ENCODE measurements around the gene CACNA1I. TPM values are rescaled to one million over a fixed set of nuclear protein-coding genes. Genes with fewer than 3 reads are reported as not detected.

CACNA1I gene
- total and polyA plus RNA-seq, 7 experiments from 2014 or later = 0.40 to 51.2 (median 22.0) TPM

GRCh38 chr22:39620924-39621690, 50.6 kb downstream of the CACNA1I start:
- H3K27ac Mint-ChIP-seq = no peak overlapping the region
- ATAC-seq (no peak), DNase-seq (no peak)
- Histone ChIP-seq H3K27me3 (ENCODE audit: control insufficient read depth in 2 of 2, insufficient read depth in 2 of 2, low read length in 2 of 2) (no peaks in the 10 kb centered on the region), H3K36me3 (ENCODE audit: control insufficient read depth in 2 of 3, insufficient read depth in 3 of 3, low read length in 3 of 3) (no peaks in the 10 kb centered on the region), H3K27ac (ENCODE audit: low read depth, low read length) (no peak overlapping the region), H3K4me3 (ENCODE audit: low read length) (no peak overlapping the region), H3K4me1 (ENCODE audit: control insufficient read depth in 2 of 2, insufficient read depth in 2 of 2, low read length in 2 of 2) (peaks cover 0 to 16% of the 10 kb centered on the region in 2 donors), H3K9me3 (ENCODE audit: control insufficient read depth in 2 of 3, low read length in 3 of 3) (no peaks in the 10 kb centered on the region)
- H3K4me1 Mint-ChIP-seq = peaks cover 9 to 26% (median 17%) of the 10 kb centered on the region in 7 donors
- intact Hi-C loops (cut with micrococcal nuclease) = no loop called here
- POLR2A ChIA-PET = interaction anchor here (0.8 to 1.2 kb wide), 2 partner anchors 8 to 41 kb away, joined by 3 to 4 read pairs; no protein-coding TSS in a partner anchor
- peaks cover 0 to 3% (median 0%) of the 10 kb centered on the region in 11 donors for H3K9me3 Mint-ChIP-seq
- no peak overlapping the region for H3K4me3 Mint-ChIP-seq
- peaks cover 0 to 14% (median 4%) of the 10 kb centered on the region in 5 donors for H3K27me3 Mint-ChIP-seq
- H3K36me3 Mint-ChIP-seq = no peaks in the 10 kb centered on the region
- CTCF ChIA-PET = interaction anchor here (0.5 to 1.5 kb wide), 2 partner anchors 290 to 325 kb away, joined by 3 read pairs; no protein-coding TSS in a partner anchor

GRCh38 chr22:39621826-39622225, 51.3 kb downstream of the CACNA1I start:
- POLR2A ChIA-PET = interaction anchor here (0.6 to 1.2 kb wide), 4 partner anchors 9 to 315 kb away, joined by 3 to 4 read pairs (median 4); no protein-coding TSS in a partner anchor
- no peak for ATAC-seq

GRCh38 chr22:39622881-39623367, 52.4 kb downstream of the CACNA1I start:
- H3K27me3 Mint-ChIP-seq = peaks cover 0 to 11% (median 2%) of the 10 kb centered on the region in 5 donors
- ChIA-PET POLR2A (interaction anchor here (1.2 kb wide), 1 partner anchor 314 kb away, joined by 4 read pairs; no protein-coding TSS in a partner anchor), CTCF (interaction anchor here (1.0 kb wide), 1 partner anchor 327 kb away, joined by 3 read pairs; no protein-coding TSS in a partner anchor)
- H3K4me3 ChIP-seq (ENCODE audit: low read length) = no peak overlapping the region
- no peak overlapping the region for H3K4me3 Mint-ChIP-seq
- DNase-seq (peak; percentile 60 to 73 (median 68)), ATAC-seq (peak; percentile 84)
- no peaks in the 10 kb centered on the region for H3K36me3 ChIP-seq (ENCODE audit: control insufficient read depth in 2 of 3, insufficient read depth in 3 of 3, low read length in 3 of 3)
- peaks cover 0 to 5% of the 10 kb centered on the region in 2 donors for H3K4me1 ChIP-seq (ENCODE audit: control insufficient read depth in 2 of 2, insufficient read depth in 2 of 2, low read length in 2 of 2)
- no peak overlapping the region for H3K27ac Mint-ChIP-seq
- no peaks in the 10 kb centered on the region for H3K27me3 ChIP-seq (ENCODE audit: control insufficient read depth in 2 of 2, insufficient read depth in 2 of 2, low read length in 2 of 2)
- H3K36me3 Mint-ChIP-seq = no peaks in the 10 kb centered on the region
- no peaks in the 10 kb centered on the region for H3K9me3 ChIP-seq (ENCODE audit: control insufficient read depth in 2 of 3, low read length in 3 of 3)
- H3K9me3 Mint-ChIP-seq = peaks cover 0 to 2% (median 0%) of the 10 kb centered on the region in 11 donors
- peaks cover 6 to 18% (median 11%) of the 10 kb centered on the region in 7 donors for H3K4me1 Mint-ChIP-seq
- intact Hi-C loops (cut with micrococcal nuclease) = loop anchor here (1.0 kb wide), 3 partner anchors 89 to 401 kb away; no protein-coding TSS in a partner anchor
- no peak overlapping the region for H3K27ac ChIP-seq (ENCODE audit: low read depth, low read length)

More at GRCh38 chr22:39621826-39622225, 51.3 kb downstream of the CACNA1I start:
- Mint-ChIP-seq H3K27me3 (peaks cover 0 to 16% (median 4%) of the 10 kb centered on the region in 5 donors), H3K9me3 (peaks cover 0 to 3% (median 0%) of the 10 kb centered on the region in 11 donors), H3K4me3 (no peak overlapping the region), H3K36me3 (no peaks in the 10 kb centered on the region), H3K27ac (peak overlapping the region in 1 of 9 donors; percentile 14), H3K4me1 (peaks cover 9 to 27% (median 19%) of the 10 kb centered on the region in 7 donors)
- intact Hi-C loops (cut with micrococcal nuclease) = no loop called here
- H3K27ac ChIP-seq (ENCODE audit: low read depth, low read length) = no peak overlapping the region
- no peak overlapping the region for H3K4me3 ChIP-seq (ENCODE audit: low read length)
- CTCF ChIA-PET = interaction anchor here (0.5 to 1.5 kb wide), 4 partner anchors 289 to 328 kb away, joined by 3 to 5 read pairs (median 3); no protein-coding TSS in a partner anchor
- no peak for DNase-seq
- peaks cover 0 to 14% of the 10 kb centered on the region in 2 donors for H3K4me1 ChIP-seq (ENCODE audit: control insufficient read depth in 2 of 2, insufficient read depth in 2 of 2, low read length in 2 of 2)
- H3K9me3 ChIP-seq (ENCODE audit: control insufficient read depth in 2 of 3, low read length in 3 of 3) = no peaks in the 10 kb centered on the region
- no peaks in the 10 kb centered on the region for H3K36me3 ChIP-seq (ENCODE audit: control insufficient read depth in 2 of 3, insufficient read depth in 3 of 3, low read length in 3 of 3)
- no peaks in the 10 kb centered on the region for H3K27me3 ChIP-seq (ENCODE audit: control insufficient read depth in 2 of 2, insufficient read depth in 2 of 2, low read length in 2 of 2)

- Histone ChIP-seq H3K4me3 (ENCODE audit: low read length) (no peak overlapping the region), H3K4me1 (ENCODE audit: control insufficient read depth in 2 of 2, insufficient read depth in 2 of 2, low read length in 2 of 2) (no peaks in the 10 kb centered on the region), H3K27ac (ENCODE audit: low read depth, low read length) (no peak overlapping the region), H3K36me3 (ENCODE audit: control insufficient read depth in 2 of 3, insufficient read depth in 3 of 3, low read length in 3 of 3) (no peaks in the 10 kb centered on the region), H3K27me3 (ENCODE audit: control insufficient read depth in 2 of 2, insufficient read depth in 2 of 2, low read length in 2 of 2) (no peaks in the 10 kb centered on the region), H3K9me3 (ENCODE audit: control insufficient read depth in 2 of 3, low read length in 3 of 3) (no peaks in the 10 kb centered on the region)
- H3K27me3 Mint-ChIP-seq = peaks cover 0 to 9% (median 0%) of the 10 kb centered on the region in 5 donors
- ATAC-seq (peak; percentile 7), DNase-seq (no peak)
- H3K27ac Mint-ChIP-seq = no peak overlapping the region
- no peak overlapping the region for H3K4me3 Mint-ChIP-seq
- no peaks in the 10 kb centered on the region for H3K9me3 Mint-ChIP-seq
- ChIA-PET POLR2A (interaction anchor here (0.6 kb wide), 1 partner anchor 206 kb away, joined by 3 read pairs; no protein-coding TSS in a partner anchor), CTCF (interaction anchor here (0.6 kb wide), 1 partner anchor 363 kb away, joined by 6 read pairs; no protein-coding TSS in a partner anchor)
- intact Hi-C loops (cut with micrococcal nuclease) = loop anchor here (1.0 kb wide), 3 partner anchors 90 to 400 kb away; no protein-coding TSS in a partner anchor
- H3K4me1 Mint-ChIP-seq = peaks cover 0 to 13% (median 7%) of the 10 kb centered on the region in 7 donors
- H3K36me3 Mint-ChIP-seq = no peaks in the 10 kb centered on the region
These were observed 53.3 kb downstream of the CACNA1I start for GRCh38 chr22:39623603-39624500.

GRCh38 chr22:39624501-39624821, 53.9 kb downstream of the CACNA1I start:
- ATAC-seq (no peak), DNase-seq (no peak)
- Histone ChIP-seq H3K27ac (ENCODE audit: low read depth, low read length) (no peak overlapping the region), H3K4me1 (ENCODE audit: control insufficient read depth in 2 of 2, insufficient read depth in 2 of 2, low read length in 2 of 2) (no peaks in the 10 kb centered on the region), H3K9me3 (ENCODE audit: control insufficient read depth in 2 of 3, low read length in 3 of 3) (no peaks in the 10 kb centered on the region), H3K4me3 (ENCODE audit: low read length) (no peak overlapping the region), H3K36me3 (ENCODE audit: control insufficient read depth in 2 of 3, insufficient read depth in 3 of 3, low read length in 3 of 3) (no peaks in the 10 kb centered on the region), H3K27me3 (ENCODE audit: control insufficient read depth in 2 of 2, insufficient read depth in 2 of 2, low read length in 2 of 2) (no peaks in the 10 kb centered on the region)
- POLR2A ChIA-PET = interaction anchor here (0.6 kb wide), 1 partner anchor 206 kb away, joined by 3 read pairs; no protein-coding TSS in a partner anchor
- CTCF ChIA-PET = interaction anchor here (0.6 to 0.8 kb wide), 3 partner anchors 11 to 362 kb away, joined by 3 to 6 read pairs (median 3); no protein-coding TSS in a partner anchor
- Mint-ChIP-seq H3K36me3 (no peaks in the 10 kb centered on the region), H3K4me3 (no peak overlapping the region), H3K9me3 (no peaks in the 10 kb centered on the region), H3K27me3 (peaks cover 0 to 9% (median 0%) of the 10 kb centered on the region in 5 donors), H3K27ac (no peak overlapping the region), H3K4me1 (peaks cover 0 to 14% (median 10%) of the 10 kb centered on the region in 7 donors)
- intact Hi-C loops (cut with micrococcal nuclease) = no loop called here

Data from naive thymus-derived CD4-positive, alpha-beta T cell (primary cell).